Measurements from ENCODE around the gene SEPTIN6.

Gene SEPTIN6

DNA sequence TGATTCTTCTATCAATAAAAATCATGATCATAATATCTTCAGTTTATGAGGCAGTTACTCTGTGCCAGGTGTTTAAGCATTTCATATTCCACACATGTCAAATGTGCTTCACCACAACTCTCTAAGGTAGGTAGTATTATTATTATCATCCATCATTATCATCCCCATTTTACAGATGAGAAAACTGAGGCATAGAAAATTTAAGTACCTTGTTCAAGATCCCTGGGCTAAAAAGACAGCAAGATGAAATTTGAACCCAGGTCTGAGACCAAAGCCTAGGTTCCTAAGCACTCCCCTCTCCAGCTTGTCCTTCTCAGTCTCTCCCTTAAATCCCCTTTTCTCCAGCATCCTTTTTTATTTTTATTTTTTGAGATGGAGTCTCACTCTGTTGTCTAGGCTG is 33.4 kb downstream of the SEPTIN6 start:
- intact Hi-C loops (cut with DNase I): no loop called here
- no peak for DNase-seq

DNA sequence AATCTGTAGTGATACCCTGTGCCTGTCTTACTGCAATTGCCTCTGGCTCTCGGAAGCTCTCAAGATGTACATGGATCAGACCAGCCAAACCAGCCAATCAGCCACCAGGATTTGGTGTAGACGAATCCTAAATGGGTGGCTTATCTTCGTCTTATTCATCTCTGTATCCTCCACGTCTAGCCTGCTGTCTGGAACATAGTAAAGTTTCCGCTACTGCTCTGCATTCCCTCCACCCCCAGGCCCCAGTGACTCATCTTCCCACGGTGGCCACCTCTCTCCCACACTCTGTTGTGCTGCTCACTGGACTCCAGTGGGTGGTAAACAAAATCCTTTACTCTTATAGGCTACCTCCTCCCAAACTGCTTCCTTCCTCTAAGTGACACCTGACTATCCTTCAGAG is 37.8 kb downstream of the SEPTIN6 start:
- DNase-seq: peak in 6 of 10 donors; percentile 13 to 88 (median 56)
- intact Hi-C loops (cut with DNase I): no loop called here

DNA sequence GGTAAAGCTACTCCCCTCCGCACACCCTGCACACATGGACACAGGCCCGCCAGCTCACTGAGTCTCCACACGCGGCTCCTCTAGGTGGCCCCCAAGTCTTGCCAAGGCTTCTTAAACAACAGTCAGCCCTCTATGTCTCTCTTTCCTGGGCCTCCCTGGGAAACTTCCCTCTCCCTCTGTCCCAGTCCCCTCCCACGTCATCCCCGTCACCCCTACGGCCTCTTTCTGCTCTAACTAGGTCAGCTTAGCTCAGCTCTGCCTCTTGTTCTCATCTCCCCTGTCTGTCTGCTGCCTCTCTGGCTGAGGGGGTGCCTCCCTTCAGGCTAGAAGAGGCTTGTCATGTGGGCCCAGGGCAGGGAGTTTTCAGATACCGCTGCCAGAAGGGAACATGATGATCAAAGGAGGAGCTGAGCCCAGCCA is 38.8 kb downstream of the SEPTIN6 start:
- intact Hi-C loops (cut with DNase I): no loop called here
- peak in 4 of 10 donors; percentile 14 to 76 (median 29) for DNase-seq

DNA sequence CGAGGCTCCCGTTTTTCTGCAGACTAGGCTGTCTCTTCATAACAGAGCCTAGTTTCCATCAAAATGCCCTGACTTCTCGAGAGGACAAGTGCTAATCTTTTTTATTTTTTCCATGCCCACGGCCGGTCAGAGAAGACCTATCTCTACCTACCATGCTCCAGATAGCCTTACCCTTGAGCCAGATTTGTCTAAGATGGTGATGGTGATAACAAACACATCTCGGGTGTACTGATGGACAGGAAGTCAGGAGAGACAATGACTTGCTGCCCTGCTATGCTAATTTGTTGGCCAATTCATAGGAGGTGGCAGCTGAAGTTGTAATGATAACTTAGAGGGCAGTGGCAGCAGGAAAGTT is 44.6 kb downstream of the SEPTIN6 start:
- intact Hi-C loops (cut with DNase I): no loop called here
- no peak for DNase-seq

DNA sequence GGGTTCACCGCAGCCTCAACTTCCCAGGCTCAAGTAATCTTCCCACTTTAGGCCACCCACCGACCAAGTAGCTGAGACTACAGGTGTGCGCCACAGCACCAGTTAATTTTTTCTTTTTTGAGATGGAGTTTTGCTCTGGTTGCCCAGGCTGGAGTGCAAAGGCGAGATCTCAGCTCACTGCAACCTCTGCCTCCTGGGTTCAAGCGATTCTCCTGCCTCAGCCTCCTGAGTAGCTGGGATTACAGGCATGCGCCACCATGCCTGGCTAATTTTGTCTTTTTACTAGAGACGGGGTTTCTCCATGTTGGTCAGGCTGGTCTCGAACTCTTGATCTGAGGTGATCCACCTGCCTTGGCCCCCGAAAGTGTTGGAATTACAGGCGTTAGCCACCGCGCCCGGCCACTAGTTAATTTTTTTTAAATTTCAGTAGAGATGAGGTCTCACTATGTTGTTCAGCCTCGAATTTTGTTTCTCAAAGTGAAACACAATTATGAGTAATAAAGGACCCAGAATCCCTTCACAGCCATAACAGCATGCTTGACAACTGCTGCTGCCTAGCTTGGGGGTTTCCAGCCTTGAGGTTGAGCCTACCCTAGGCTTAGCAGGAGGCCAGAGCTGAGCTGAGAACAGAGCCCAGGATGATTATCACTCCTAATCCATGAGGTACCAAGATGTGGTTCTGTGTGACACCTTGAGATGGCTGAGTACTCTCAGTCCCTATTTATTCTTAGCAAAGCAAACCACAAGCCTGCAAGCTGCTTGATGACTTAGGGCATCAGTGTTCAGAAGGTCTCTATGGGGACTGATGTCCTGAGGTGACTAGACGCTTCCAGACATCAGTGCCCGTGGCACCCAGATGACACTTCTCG is 45.2 kb downstream of the SEPTIN6 start:
- no peak for DNase-seq
- intact Hi-C loops (cut with DNase I): no loop called here

DNA sequence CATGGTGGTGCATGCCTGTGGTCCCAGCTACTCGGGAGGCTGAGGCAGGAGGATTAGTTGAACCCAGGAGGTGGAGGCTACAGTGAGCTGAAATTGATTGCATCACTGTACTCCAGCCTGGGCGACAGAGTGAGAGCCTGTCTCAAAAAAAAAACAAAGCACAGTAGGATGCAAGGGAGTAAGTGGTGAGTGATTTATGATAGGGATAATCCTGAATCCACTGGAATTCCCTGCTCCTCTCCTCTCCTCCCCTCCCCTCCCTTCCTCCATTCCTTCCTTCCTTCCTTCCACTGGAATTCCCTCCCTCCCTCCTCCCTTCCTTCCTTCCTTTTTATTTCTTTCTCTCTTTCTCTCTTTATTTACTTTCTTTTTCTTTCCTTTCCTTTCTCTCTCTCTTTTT is 45.9 kb downstream of the SEPTIN6 start:
- intact Hi-C loops (cut with DNase I): no loop called here

DNA sequence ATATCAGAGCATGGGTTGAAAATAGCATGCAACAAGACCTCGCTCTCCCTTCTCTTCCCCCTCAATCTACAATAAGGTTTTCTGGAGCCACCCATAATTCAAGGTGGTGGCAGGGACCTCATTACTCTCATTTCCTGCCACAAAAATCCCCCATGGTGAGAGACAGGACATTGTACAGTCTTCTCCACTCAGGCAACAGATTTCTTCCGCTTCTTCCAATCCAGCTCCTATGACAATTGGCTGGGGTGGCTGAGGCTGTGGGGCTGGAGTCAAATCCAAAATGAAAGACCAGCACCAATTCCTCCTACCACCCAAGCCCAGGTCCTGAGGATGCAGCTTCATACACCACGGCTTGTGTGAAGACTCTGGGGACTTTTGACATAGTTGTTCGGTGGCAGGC is 46.5 kb downstream of the SEPTIN6 start:
- no peak for DNase-seq
- intact Hi-C loops (cut with DNase I): no loop called here

More for the DNA sequence above, 45.9 kb downstream of the SEPTIN6 start:
- DNase-seq: no peak

DNA sequence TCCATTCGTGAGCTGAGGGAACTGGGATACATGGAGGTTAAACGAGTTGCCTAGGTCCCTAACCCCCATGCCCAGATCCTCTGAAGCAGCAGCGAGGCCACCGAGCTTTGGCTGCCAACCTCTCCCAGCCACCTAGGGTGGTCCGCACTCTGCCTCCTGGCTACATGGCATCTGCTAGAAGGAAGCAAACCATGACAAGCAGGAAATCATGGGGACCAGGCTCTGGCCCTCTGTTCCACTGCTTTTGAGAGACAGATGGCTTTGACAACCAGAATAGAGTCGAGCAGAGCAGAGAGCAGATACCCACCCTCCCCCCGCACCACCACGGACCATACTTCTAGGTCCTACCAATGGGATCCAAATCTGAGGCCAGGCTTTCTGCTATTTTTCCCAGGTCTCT is 49.3 kb downstream of the SEPTIN6 start:
- intact Hi-C loops (cut with DNase I): no loop called here

More for the DNA sequence above, 49.3 kb downstream of the SEPTIN6 start:
- no peak for DNase-seq
